PFSK-1 (cell line): ENCODE results near the gene VAPA.

Experiments used
- FOXP2 ChIP-seq: optimal IDR thresholded peaks from 2 replicates; pipeline ENCODE3; 2011; ENCODE audit warnings: borderline replicate concordance, control low read depth, inconsistent platforms; ENCODE audit not compliant: insufficient read depth; ENCODE audit errors: extremely low read length, extremely low read depth
- POLR2AphosphoS5 ChIP-seq: IDR thresholded peaks from 2 replicates; pipeline ENCODE4 v1.6.1; 2012; ENCODE audit warnings: low read depth, mild to moderate bottlenecking, control low read depth, low read length, moderate library complexity
- REST ChIP-seq, 2 experiments: IDR thresholded peaks; 2 replicates each; pipeline versions ENCODE4 v1.6.1 to v1.8.0; 2011 to 2012; ENCODE audit warnings: low read depth in 2 of 2, low read length in 2 of 2, control low read depth in 1 of 2, inconsistent platforms in 1 of 2, mild to moderate bottlenecking in 1 of 2, moderate library complexity in 1 of 2; ENCODE audit not compliant: insufficient read depth in 1 of 2
- SIN3A ChIP-seq: IDR thresholded peaks from 2 replicates; pipeline ENCODE4 v1.6.1; 2012; ENCODE audit warnings: mild to moderate bottlenecking, low read length, moderate library complexity, borderline replicate concordance; ENCODE audit not compliant: insufficient read depth
- TAF1 ChIP-seq: IDR thresholded peaks from 2 replicates; pipeline ENCODE4 v1.6.1; 2012; ENCODE audit warnings: low read length, control low read depth, borderline replicate concordance; ENCODE audit not compliant: insufficient read depth

VAPA gene

GRCh38 chr18:9969247-9969646 is 55.4 kb downstream of the VAPA start:
- TF ChIP-seq POLR2AphosphoS5 (no peak), FOXP2 (no peak)

- TF ChIP-seq POLR2AphosphoS5 (no peak), FOXP2 (no peak)
These were observed 57.6 kb downstream of the VAPA start for GRCh38 chr18:9971313-9971920.

- TF ChIP-seq FOXP2 (no peak), SIN3A (no peak), REST (IDR thresholded peaks at IDR 0.05; ENCODE audit: insufficient read depth in 1 of 2, low read depth in 2 of 2, low read length in 2 of 2) (no peak), POLR2AphosphoS5 (no peak), TAF1 (no peak)
These were observed 59.7 kb downstream of the VAPA start for GRCh38 chr18:9973470-9973869.

GRCh38 chr18:9974279-9974915 is 60.6 kb downstream of the VAPA start:
- TF ChIP-seq FOXP2 (no peak), REST (IDR thresholded peaks at IDR 0.05; ENCODE audit: insufficient read depth in 1 of 2, low read depth in 2 of 2, low read length in 2 of 2) (no peak), SIN3A (no peak), POLR2AphosphoS5 (no peak), TAF1 (no peak)

- TF ChIP-seq FOXP2 (no peak), TAF1 (no peak), REST (IDR thresholded peaks at IDR 0.05; ENCODE audit: insufficient read depth in 1 of 2, low read depth in 2 of 2, low read length in 2 of 2) (no peak), SIN3A (no peak), POLR2AphosphoS5 (no peak)
These were observed 61.8 kb downstream of the VAPA start for GRCh38 chr18:9975658-9976057.

GRCh38 chr18:9982711-9983110 is 68.9 kb downstream of the VAPA start:
- TF ChIP-seq POLR2AphosphoS5 (no peak), REST (IDR thresholded peaks at IDR 0.05; ENCODE audit: insufficient read depth in 1 of 2, low read depth in 2 of 2, low read length in 2 of 2) (no peak)
